Jurkat, Clone E6-1 (cell line): ENCODE data around the gene STPG4.
A peak's percentile ranks its signal among the peaks of the same experiment; 100 is the strongest.

Experiments used
- DNase-seq: peaks from one replicate; pipeline ENCODE4 v3.0.0-alpha.2; 2011; ENCODE audit warnings: low read depth, low spot score
- H3K4me3 ChIP-seq: 2 replicates; pipeline ENCODE4 v1.5.1; 2011; ENCODE audit warnings: mild to moderate bottlenecking, low read length, control low read depth, moderate library complexity

Gene STPG4

GRCh38 chr2:47046271-47046670 lies 108.8 kb downstream of the STPG4 start:
- no peak overlapping the region for H3K4me3 ChIP-seq
- no peak for DNase-seq

- no peak for DNase-seq
- no peak overlapping the region for H3K4me3 ChIP-seq
Observed at GRCh38 chr2:47043891-47044239, 111.2 kb downstream of the STPG4 start.

GRCh38 chr2:47043142-47043890 lies 111.8 kb downstream of the STPG4 start:
- DNase-seq: no peak
- H3K4me3 ChIP-seq: no peak overlapping the region

- DNase-seq: no peak
Observed at GRCh38 chr2:47041891-47042684, 113.0 kb downstream of the STPG4 start.

GRCh38 chr2:47041063-47041462 lies 114.0 kb downstream of the STPG4 start:
- no peak for DNase-seq
- no peak overlapping the region for H3K4me3 ChIP-seq

More at GRCh38 chr2:47041891-47042684, 113.0 kb downstream of the STPG4 start:
- H3K4me3 ChIP-seq: no peak overlapping the region

- no peak for DNase-seq
- H3K4me3 ChIP-seq: no peak overlapping the region
Observed at GRCh38 chr2:47040651-47041050, 114.5 kb downstream of the STPG4 start.

- no peak overlapping the region for H3K4me3 ChIP-seq
- DNase-seq: no peak
Observed at GRCh38 chr2:47039913-47040562, 115.1 kb downstream of the STPG4 start.

- DNase-seq: no peak
- no peak overlapping the region for H3K4me3 ChIP-seq
Observed at GRCh38 chr2:47039489-47039870, 115.6 kb downstream of the STPG4 start.

GRCh38 chr2:47038656-47039488 lies 116.2 kb downstream of the STPG4 start:
- H3K4me3 ChIP-seq: no peak overlapping the region
- peak; percentile 37 for DNase-seq

GRCh38 chr2:47037678-47038077 lies 117.4 kb downstream of the STPG4 start:
- no peak overlapping the region for H3K4me3 ChIP-seq
- DNase-seq: no peak
